ENCODE results near the gene SORCS2. TPM values are rescaled to one million over a fixed set of nuclear protein-coding genes. Genes with fewer than 3 reads are reported as not detected.

Gene SORCS2
- total RNA-seq, 1 donor from 2014 or later, result 29.5 TPM

DNA sequence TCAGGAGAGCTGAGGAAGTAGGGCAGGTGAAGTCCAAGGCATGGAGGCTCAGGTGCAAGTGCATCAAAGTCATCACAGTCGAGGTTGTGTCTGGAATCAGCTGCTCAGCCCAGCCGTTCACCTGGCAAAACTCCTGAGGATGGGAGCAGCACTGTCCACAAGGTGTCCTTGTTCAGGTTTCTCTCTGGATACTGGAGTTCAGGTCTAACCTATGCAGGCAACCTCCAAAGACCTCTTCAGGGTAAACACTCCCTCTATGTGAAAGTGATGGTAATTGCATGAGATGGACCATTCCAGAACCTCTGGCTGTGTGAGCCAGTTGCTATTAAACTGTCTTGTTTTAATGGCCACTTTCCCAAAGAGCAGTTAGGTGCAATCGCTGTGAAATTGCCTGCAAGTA, 362.6 kb downstream of the SORCS2 start:
- Mint-ChIP-seq H3K27me3 (ENCODE audit: unreplicated experiment) (peaks cover 6% of the 10 kb centered on the region), H3K4me3 (ENCODE audit: unreplicated experiment) (no peak overlapping the region), H3K9me3 (ENCODE audit: unreplicated experiment) (peaks cover 12% of the 10 kb centered on the region), H3K4me1 (ENCODE audit: low read depth, unreplicated experiment) (peaks cover under 1% of the 10 kb centered on the region), H3K36me3 (ENCODE audit: unreplicated experiment) (peaks cover 33% of the 10 kb centered on the region), H3K27ac (ENCODE audit: unreplicated experiment) (no peak overlapping the region)
- no peak for DNase-seq
- TF ChIP-seq, protein P1, sequence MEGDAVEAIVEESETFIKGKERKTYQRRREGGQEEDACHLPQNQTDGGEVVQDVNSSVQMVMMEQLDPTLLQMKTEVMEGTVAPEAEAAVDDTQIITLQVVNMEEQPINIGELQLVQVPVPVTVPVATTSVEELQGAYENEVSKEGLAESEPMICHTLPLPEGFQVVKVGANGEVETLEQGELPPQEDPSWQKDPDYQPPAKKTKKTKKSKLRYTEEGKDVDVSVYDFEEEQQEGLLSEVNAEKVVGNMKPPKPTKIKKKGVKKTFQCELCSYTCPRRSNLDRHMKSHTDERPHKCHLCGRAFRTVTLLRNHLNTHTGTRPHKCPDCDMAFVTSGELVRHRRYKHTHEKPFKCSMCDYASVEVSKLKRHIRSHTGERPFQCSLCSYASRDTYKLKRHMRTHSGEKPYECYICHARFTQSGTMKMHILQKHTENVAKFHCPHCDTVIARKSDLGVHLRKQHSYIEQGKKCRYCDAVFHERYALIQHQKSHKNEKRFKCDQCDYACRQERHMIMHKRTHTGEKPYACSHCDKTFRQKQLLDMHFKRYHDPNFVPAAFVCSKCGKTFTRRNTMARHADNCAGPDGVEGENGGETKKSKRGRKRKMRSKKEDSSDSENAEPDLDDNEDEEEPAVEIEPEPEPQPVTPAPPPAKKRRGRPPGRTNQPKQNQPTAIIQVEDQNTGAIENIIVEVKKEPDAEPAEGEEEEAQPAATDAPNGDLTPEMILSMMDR (IDR thresholded peaks at IDR 0.05; ENCODE audit: partially characterized antibody, unreplicated experiment), result no peak

DNA sequence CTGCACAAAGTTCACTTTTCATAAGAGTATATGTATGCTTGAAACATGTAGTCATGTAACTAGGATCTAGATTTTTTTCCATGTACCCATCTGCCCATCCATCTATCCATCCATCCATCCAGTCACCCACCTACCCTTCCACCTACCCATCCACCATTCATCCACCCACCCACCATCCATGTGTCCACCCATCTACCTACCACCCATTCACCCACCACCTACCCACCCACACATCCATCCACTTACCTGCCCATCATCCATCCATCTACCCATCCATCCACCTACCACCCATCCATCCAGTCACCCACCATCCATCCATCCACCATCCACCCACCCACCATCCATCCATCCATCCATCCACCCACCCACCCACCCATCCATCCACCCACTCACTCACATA, 364.2 kb downstream of the SORCS2 start:
- peaks cover 33% of the 10 kb centered on the region for H3K36me3 Mint-ChIP-seq (ENCODE audit: unreplicated experiment)
- TF ChIP-seq, protein P1 (IDR thresholded peaks at IDR 0.05; ENCODE audit: partially characterized antibody, unreplicated experiment), result no peak
- H3K4me3 Mint-ChIP-seq (ENCODE audit: unreplicated experiment), result no peak overlapping the region
- no peak for DNase-seq
- no peak overlapping the region for H3K27ac Mint-ChIP-seq (ENCODE audit: unreplicated experiment)
- H3K4me1 Mint-ChIP-seq (ENCODE audit: low read depth, unreplicated experiment), result peaks cover 5% of the 10 kb centered on the region
- peaks cover 15% of the 10 kb centered on the region for H3K9me3 Mint-ChIP-seq (ENCODE audit: unreplicated experiment)
- peaks cover 6% of the 10 kb centered on the region for H3K27me3 Mint-ChIP-seq (ENCODE audit: unreplicated experiment)

DNA sequence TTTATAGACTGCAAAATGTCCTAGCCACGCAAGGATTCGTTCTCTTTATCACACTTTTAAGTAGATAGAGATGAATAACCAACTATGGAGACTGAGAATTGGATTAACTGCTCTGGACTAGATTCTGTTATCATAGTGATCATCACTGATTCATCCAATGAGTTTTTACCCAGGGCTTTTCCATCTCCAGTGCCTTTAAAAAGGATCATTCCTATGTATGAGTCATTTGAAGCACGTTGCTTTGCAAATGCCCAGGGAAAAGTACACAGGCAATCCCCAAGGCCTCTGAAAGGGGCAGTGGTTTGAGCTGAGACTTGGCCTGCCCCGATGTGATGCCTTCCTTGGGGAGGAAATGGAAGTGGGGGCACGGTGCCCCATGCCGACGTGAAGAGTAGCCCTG, 365.1 kb downstream of the SORCS2 start:
- TF ChIP-seq, protein P1 (IDR thresholded peaks at IDR 0.05; ENCODE audit: partially characterized antibody, unreplicated experiment), result no peak
- Mint-ChIP-seq H3K4me1 (ENCODE audit: low read depth, unreplicated experiment) (peaks cover 5% of the 10 kb centered on the region), H3K4me3 (ENCODE audit: unreplicated experiment) (no peak overlapping the region), H3K36me3 (ENCODE audit: unreplicated experiment) (peaks cover 32% of the 10 kb centered on the region), H3K27me3 (ENCODE audit: unreplicated experiment) (peaks cover 6% of the 10 kb centered on the region), H3K9me3 (ENCODE audit: unreplicated experiment) (peaks cover 15% of the 10 kb centered on the region), H3K27ac (ENCODE audit: unreplicated experiment) (no peak overlapping the region)
- DNase-seq, result no peak

DNA sequence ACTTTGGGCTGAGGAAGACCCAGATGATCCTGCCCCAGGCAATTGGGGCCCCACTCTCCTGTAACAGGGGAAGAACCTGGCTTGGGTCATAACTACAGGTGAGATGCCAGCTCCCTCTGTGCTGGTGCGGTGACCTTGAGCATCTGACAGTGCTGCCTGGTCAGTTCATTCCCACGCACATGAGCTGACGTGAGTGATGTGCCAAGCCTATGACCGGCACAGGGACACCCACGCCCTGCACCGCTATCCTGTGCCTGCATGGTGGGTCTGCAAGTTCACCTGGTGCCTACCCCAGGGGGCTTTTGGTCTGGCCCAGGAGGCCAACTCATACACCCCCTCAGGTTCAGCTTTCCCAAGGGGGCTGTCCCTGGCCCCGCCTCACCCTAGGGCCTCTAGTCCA, 366.1 kb downstream of the SORCS2 start:
- Mint-ChIP-seq H3K4me1 (ENCODE audit: low read depth, unreplicated experiment) (peaks cover 5% of the 10 kb centered on the region), H3K4me3 (ENCODE audit: unreplicated experiment) (no peak overlapping the region), H3K9me3 (ENCODE audit: unreplicated experiment) (peaks cover 5% of the 10 kb centered on the region), H3K27me3 (ENCODE audit: unreplicated experiment) (peaks cover 6% of the 10 kb centered on the region), H3K36me3 (ENCODE audit: unreplicated experiment) (peaks cover 22% of the 10 kb centered on the region), H3K27ac (ENCODE audit: unreplicated experiment) (no peak overlapping the region)
- no peak for DNase-seq
- TF ChIP-seq, protein P1 (IDR thresholded peaks at IDR 0.05; ENCODE audit: partially characterized antibody, unreplicated experiment), result no peak

- Mint-ChIP-seq H3K27me3 (ENCODE audit: unreplicated experiment) (peaks cover 6% of the 10 kb centered on the region), H3K4me3 (ENCODE audit: unreplicated experiment) (no peak overlapping the region), H3K27ac (ENCODE audit: unreplicated experiment) (no peak overlapping the region), H3K36me3 (ENCODE audit: unreplicated experiment) (peaks cover 13% of the 10 kb centered on the region), H3K4me1 (ENCODE audit: low read depth, unreplicated experiment) (peaks cover 5% of the 10 kb centered on the region), H3K9me3 (ENCODE audit: unreplicated experiment) (peaks cover 5% of the 10 kb centered on the region)
- TF ChIP-seq, protein P1 (IDR thresholded peaks at IDR 0.05; ENCODE audit: partially characterized antibody, unreplicated experiment), result no peak
- DNase-seq, result no peak
Measured at GRCh38 chr4:7559316-7559715, 367.0 kb downstream of the SORCS2 start.
